GM18951 (cell line): ENCODE measurements around the gene ASGR1.
"Not testable (repeated sequence)": the region's sequence is repeated elsewhere in the genome, so short reads cannot be mapped to it uniquely, and the experiment has no call there.

Experiments
- POLR2A ChIP-seq: IDR thresholded peaks from 4 replicates; pipeline ENCODE4 v1.6.1; 2011; ENCODE audit warnings: mild to moderate bottlenecking; ENCODE audit not compliant: insufficient read length, insufficient read depth; ENCODE audit errors: extremely low read depth
- in situ Hi-C: fragments of 300-500 bp; cut with MboI; formaldehyde crosslinking; loops from one replicate; pipeline ENCODE4 v1.12.0; 2022; ENCODE audit warnings: low sequenced_read_pairs, mixed read lengths, inconsistent platforms; ENCODE audit not compliant: unreplicated experiment

Gene ASGR1

GRCh38 chr17:7191069-7191468, 11.9 kb upstream of the ASGR1 start:
- in situ Hi-C loops: no loop called here
- TF ChIP-seq POLR2A: no peak

DNA sequence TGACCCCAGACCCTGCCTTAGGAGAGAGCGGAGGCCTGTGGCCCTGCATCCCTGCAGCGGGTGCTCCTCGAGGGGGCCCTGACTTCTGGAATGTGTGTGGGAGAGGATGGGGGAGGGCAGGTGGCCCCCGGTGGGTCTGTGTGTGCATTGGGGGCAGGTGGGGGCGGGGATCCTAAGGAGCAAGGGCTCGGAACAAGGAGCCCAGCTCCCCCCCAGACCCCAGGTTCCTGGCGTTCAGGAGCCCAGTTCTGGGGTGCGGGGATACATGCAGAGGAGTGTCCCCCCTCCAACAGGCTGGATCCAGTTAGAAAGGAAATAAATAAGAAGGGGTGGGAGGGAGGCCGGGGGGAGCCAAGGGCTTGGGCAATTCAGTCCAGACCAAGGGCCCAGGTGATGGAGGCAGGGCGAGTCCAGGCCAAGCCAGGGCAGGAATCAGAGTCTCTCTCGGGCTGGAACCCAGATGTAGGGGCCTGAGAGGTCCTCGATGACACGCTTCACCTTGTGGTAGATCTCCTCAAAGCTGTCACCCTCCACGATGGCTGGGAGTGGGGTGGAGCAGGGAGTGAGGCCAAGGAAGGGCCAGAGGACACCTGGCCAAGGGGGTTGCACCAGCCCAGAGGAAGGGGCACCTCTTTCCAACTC, 11.2 kb upstream of the ASGR1 start:
- in situ Hi-C loops: no loop called here
- no peak for TF ChIP-seq POLR2A

DNA sequence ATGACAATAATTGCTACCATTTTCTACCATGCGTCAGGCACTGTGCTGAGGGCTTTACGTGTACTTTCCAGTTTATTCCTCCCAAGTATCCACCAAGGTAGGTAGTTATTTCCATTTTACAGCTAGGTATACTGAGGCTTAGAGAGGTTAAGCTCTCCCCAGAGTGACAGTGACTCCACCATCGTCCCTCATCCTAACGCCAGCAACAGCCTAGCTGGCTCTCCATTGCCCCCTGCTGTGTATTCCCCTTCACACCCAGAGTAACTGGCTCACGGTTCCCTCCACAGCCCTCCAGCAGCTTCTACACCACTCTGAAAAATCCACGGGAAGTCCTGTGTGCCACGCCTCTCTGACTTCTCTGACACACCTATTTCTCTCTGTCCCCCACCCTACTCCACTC, 7.1 kb upstream of the ASGR1 start:
- in situ Hi-C loops: no loop called here
- no peak for TF ChIP-seq POLR2A

DNA sequence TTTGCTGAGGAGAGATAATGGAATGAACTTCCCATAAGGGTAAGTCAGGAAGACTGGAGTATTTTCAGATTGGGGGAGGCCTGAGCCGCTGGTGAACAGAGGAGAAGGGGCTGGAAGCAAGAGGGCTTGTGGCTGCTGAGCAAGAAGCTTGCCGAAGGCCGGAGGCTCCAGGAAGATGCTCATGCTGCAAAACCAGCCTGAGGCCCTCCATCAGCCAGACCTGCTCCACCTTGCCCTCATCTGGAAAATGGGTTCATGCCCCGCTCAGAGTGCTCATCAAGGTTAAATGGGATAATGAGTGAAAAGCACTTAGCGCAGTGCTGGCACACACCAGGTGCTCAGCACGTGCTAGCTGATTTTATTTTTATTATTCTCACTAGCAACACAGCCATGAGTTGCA, 5.5 kb upstream of the ASGR1 start:
- in situ Hi-C loops: no loop called here
- TF ChIP-seq POLR2A: no peak

- in situ Hi-C loops: no loop called here
- TF ChIP-seq POLR2A: no peak
These were observed 4.9 kb upstream of the ASGR1 start for GRCh38 chr17:7184091-7184488.

- TF ChIP-seq POLR2A: no peak
- in situ Hi-C loops: no loop called here
These were observed 4.4 kb upstream of the ASGR1 start for GRCh38 chr17:7183433-7184090.

DNA sequence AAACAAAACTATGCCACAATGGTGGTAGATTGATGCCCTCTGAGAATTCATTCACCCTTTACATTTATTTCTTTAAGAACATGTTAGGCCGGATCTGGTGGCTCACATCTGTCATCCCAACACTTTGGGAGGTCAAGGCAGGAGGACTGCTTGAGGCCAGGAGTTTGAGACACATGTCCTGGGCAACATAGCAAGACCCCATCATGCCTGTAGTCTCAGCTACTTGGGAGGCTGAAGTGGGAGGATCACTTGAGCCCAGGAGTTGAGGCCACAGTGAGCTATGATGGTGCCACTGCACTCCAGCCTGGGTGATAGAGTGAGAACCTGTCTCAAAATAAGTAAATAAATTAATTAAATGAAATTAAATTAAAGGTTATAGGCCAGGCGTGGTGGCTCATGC, 2.9 kb upstream of the ASGR1 start:
- in situ Hi-C loops: not testable (repeated sequence)

DNA sequence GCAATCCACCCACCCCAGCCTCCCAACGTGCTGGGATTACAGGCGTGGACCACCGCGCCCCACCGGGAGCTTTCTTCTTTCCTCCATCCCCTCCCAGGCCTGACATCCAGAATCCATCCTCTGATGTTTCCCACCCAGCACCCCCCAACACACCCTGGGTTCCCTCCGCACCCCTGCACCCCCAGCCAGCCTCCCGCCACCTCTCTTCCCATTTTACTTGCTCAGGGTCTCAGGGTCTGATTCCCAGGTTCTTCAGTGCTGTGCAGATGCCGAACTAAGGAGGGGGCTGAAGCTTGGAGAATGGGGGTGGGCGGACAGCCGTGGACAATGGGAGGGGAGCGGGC, 225 bp downstream of the ASGR1 start:
- no peak for TF ChIP-seq POLR2A
- in situ Hi-C loops: no loop called here

GRCh38 chr17:7177954-7178477, 1.2 kb downstream of the ASGR1 start:
- TF ChIP-seq POLR2A: no peak
- in situ Hi-C loops: no loop called here

DNA sequence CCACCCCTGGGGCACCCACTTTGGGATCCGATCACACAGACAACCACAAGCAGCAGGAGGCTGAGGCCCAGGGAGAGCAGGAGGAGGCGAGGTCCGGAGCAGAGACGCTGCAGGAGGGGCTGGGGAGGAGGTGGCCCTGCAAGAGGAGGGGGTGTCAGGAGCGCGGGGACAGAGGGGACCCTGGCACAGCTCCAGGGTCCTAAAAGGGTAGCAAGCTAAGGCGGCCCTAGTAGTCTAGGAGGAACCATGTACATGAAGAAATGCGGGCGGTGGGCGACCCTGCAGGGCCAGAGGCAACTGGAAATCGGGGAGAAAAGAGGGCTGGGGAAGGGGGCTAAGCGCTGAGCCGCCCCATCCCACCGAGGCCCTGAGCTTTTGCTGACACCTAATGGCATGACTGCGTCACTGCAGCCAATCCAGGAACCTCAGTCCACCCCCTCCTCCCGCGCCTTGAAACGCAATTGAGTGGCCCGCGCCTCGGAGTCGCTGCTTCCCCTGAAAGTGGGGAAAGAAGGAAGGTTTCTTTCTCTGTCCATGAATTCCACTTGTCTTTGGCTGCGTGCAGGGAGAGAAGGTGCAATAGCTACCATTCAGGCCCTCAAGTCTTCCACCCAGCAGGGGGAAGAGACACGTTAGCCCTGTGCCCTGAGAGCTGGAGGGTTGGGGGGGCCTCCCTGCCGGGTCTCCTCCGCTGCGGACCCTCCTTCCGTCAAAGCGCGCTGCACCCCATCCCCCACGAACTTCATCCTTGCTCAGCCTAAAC, 1.8 kb downstream of the ASGR1 start:
- TF ChIP-seq POLR2A: no peak
- in situ Hi-C loops: no loop called here

DNA sequence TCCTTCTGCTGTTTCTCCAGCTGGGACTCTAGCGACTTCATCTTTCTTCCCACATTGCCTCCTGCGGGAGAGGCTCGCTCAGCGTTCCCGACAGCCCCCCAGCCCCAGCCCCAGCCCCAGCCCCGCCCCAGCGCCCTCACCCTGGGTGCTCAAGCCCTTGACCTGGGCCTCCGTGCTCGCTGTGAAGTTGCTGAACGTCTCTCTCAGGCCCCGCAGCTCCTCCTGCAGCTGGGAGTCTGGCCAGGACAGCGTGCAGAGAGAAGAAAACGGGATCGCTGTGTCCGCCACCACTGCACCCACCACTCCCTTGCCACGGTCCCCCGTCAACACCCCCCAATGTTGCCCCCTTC, 2.4 kb downstream of the ASGR1 start:
- TF ChIP-seq POLR2A: no peak

DNA sequence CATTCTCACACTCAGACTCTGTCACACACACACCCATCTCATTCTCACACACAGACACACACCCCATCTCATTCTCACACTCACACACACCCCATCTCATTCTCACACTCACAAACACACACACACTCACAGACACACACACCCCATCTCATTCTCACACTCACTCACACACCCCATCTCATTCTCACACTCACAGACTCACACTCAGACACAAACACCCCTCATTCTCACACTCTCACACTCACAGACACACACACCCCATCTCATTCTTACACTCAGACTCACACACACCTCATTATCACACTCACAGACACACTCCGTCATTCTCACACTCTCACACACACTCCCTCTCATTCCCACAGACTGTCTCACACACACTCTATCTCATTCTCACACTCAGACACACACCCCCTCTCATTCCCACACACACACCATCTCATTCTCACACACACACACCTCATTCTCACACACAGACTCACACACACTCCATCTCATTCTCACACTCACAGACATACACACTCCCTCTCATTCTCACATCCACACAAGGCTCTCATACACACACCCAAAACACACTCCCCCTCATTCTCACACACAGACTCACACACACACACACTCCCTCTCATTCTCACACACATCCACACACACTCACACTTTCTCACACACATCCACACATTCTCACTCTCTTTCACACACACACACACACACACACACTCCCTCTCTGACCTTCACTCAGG, 2.9 kb downstream of the ASGR1 start:
- in situ Hi-C loops: no loop called here
- no peak for TF ChIP-seq POLR2A

More for the DNA sequence above, 2.4 kb downstream of the ASGR1 start:
- in situ Hi-C loops: no loop called here

DNA sequence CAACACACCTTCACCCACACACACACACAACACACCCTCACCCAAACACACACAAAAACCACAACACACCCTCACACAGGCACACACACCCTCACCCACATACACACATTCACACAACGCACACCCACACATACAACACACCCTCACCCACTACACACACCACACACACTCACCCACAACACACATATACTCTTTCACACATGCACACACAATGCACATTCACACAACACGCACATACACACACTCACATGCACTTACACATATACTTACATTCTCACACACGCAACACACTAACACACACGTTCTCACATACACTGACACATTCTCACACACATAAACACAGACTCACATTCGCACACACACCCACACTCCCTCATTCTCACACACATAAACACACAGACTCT, 3.8 kb downstream of the ASGR1 start:
- TF ChIP-seq POLR2A: no peak
- in situ Hi-C loops: no loop called here
